Chondrocyte (in vitro differentiated cells): ENCODE measurements around the gene MRAP2. TPM values are rescaled to one million over a fixed set of nuclear protein-coding genes. Genes with fewer than 3 reads are reported as not detected.
"Not testable (repeated sequence)": the region's sequence is repeated elsewhere in the genome, so short reads cannot be mapped to it uniquely, and the experiment has no call there.

Experiments used
- DNase-seq: peaks from one replicate; pipeline ENCODE4 v3.0.0; 2021; ENCODE audit warnings: mixed read lengths, low spot score
- H3K27ac Mint-ChIP-seq: one replicate; pipeline ENCODE4 v1.8.0; 2021; ENCODE audit warnings: mild to moderate bottlenecking, moderate library complexity, mixed read lengths; ENCODE audit not compliant: unreplicated experiment
- H3K27me3 Mint-ChIP-seq: 2 replicates; pipeline ENCODE4 v1.8.0; 2021; ENCODE audit warnings: low read depth, mixed read lengths
- H3K36me3 Mint-ChIP-seq: 2 replicates; pipeline ENCODE4 v1.8.0; 2021; ENCODE audit warnings: low read depth, mixed read lengths
- H3K4me1 Mint-ChIP-seq: 2 replicates; pipeline ENCODE4 v1.8.0; 2021; ENCODE audit warnings: low read depth, mild to moderate bottlenecking, mixed read lengths
- H3K4me3 Mint-ChIP-seq: one replicate; pipeline ENCODE4 v1.8.0; 2021; ENCODE audit warnings: mild to moderate bottlenecking, moderate library complexity, mixed read lengths; ENCODE audit not compliant: unreplicated experiment
- H3K9me3 Mint-ChIP-seq: 2 replicates; pipeline ENCODE4 v1.8.0; 2021; ENCODE audit warnings: low read depth, mixed read lengths
- total RNA-seq: library from RNA; stranded (reverse); gene quantifications from 3 replicates; pipeline ENCODE4 v1.2.1, GENCODE V29; 2021
- TF ChIP-seq, protein P1 (sequence below): fragments of 200-600 bp; sonication (generic); IDR thresholded peaks from 2 replicates; pipeline ENCODE4 v1.5.0; 2021; ENCODE audit warnings: antibody characterized with exemption, mild to moderate bottlenecking, moderate library complexity

MRAP2 gene
- total RNA-seq, 1 donor from 2014 or later: 19.5 TPM

DNA sequence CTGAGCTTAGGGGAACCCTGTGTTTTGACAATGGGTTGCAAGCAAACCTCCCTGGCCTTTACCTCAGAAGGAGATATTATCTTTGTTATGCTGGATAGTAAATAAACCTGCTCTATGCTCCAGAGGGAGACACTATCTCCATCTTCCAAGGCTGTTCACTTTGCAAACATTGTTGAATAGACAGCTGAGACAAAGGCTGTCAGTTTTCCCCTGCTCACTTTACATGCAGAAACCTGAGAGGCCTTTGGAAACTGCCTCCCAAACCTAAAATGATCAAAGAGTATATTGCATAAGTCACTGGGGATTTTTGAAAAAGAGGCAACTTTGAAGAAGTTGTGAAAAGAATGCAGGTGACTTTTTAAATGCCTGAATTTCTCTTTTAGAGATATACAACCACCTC lies 61.6 kb downstream of the MRAP2 start:
- peaks cover 7% of the 10 kb centered on the region for H3K9me3 Mint-ChIP-seq
- no peak for DNase-seq
- H3K4me3 Mint-ChIP-seq: no peak overlapping the region
- no peaks in the 10 kb centered on the region for H3K27me3 Mint-ChIP-seq
- no peak overlapping the region for H3K27ac Mint-ChIP-seq
- H3K36me3 Mint-ChIP-seq: peaks cover 11% of the 10 kb centered on the region
- TF ChIP-seq, protein P1, sequence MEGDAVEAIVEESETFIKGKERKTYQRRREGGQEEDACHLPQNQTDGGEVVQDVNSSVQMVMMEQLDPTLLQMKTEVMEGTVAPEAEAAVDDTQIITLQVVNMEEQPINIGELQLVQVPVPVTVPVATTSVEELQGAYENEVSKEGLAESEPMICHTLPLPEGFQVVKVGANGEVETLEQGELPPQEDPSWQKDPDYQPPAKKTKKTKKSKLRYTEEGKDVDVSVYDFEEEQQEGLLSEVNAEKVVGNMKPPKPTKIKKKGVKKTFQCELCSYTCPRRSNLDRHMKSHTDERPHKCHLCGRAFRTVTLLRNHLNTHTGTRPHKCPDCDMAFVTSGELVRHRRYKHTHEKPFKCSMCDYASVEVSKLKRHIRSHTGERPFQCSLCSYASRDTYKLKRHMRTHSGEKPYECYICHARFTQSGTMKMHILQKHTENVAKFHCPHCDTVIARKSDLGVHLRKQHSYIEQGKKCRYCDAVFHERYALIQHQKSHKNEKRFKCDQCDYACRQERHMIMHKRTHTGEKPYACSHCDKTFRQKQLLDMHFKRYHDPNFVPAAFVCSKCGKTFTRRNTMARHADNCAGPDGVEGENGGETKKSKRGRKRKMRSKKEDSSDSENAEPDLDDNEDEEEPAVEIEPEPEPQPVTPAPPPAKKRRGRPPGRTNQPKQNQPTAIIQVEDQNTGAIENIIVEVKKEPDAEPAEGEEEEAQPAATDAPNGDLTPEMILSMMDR: no peak
- H3K4me1 Mint-ChIP-seq: peaks cover 8% of the 10 kb centered on the region

DNA sequence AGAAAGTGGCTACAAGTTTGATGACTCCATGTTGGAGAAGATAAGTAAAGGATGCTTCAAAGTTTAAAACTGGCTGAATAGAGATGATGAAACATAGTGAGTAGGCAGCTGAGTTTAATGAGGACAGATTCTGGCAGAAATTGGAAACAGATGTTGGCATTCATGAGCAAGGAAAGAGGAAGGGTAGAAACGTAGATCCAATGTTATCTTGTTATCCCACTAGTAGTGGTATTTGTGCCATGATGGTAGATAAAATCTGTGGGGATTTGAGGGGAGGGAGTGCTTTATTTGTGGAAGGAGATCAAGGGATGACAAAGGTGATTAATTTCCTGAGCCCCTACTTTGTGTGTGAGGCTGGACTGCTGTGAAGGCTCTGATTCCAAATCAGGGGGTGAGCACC lies 69.5 kb downstream of the MRAP2 start:
- no peak overlapping the region for H3K4me3 Mint-ChIP-seq
- TF ChIP-seq, protein P1: no peak
- no peaks in the 10 kb centered on the region for H3K4me1 Mint-ChIP-seq
- peaks cover 2% of the 10 kb centered on the region for H3K9me3 Mint-ChIP-seq
- H3K27ac Mint-ChIP-seq: no peak overlapping the region
- no peak for DNase-seq
- peaks cover 2% of the 10 kb centered on the region for H3K27me3 Mint-ChIP-seq
- peaks cover 1% of the 10 kb centered on the region for H3K36me3 Mint-ChIP-seq

DNA sequence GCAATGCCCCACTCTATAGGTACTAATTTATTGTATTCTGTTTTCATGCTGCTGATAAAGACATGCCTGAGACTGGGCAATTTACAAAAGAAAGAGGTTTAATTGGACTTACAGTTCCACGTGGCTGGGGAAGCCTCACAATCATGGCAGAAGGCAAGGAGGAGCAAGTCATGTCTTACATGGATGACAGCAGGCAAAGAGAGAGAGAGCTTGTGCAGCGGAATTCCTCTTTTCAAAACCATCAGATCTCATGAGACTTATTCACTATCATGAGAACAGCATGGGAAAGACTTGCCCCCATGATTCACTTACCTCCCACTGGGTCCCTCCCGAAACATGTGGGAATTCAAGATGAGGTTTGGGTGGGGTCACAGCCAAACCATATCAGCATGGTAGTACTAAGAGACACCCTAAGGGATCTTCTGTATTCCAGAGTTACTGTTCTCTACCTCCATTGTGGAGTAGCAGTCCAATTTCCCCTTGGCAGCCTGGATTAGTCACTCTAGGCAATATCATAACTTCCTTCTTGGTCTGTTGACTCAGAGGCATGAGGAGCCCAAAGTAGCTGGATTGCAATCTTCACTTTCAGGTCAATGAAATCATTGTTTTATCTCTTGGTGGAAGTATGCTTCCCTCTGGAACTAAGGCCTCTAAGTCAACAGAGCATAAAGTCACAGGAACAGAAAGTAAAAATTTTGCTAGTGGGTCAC lies 71.8 kb downstream of the MRAP2 start:
- not testable (repeated sequence) for DNase-seq

DNA sequence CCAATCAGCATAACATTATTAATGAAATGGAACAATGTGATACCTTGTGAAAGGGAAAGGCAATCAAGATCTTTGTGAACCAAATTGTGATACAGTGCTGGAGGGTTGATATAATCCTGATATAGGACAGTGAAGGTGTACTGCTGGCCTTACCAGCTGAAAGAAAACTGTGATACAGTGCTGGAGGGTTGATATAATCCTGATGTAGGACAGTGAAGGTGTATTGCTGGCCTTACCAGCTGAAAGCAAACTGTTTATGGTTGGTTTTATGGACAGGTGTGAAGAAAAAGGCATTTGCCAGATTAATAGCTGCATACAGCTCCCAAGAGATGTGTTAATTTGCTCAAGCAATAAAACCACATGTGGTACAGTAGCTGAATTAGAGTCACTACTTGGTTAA lies 73.9 kb downstream of the MRAP2 start:
- H3K4me1 Mint-ChIP-seq: no peaks in the 10 kb centered on the region
- TF ChIP-seq, protein P1: no peak
- H3K4me3 Mint-ChIP-seq: no peak overlapping the region
- peaks cover 26% of the 10 kb centered on the region for H3K9me3 Mint-ChIP-seq
- no peak overlapping the region for H3K27ac Mint-ChIP-seq
- DNase-seq: no peak
- peaks cover 3% of the 10 kb centered on the region for H3K36me3 Mint-ChIP-seq
- peaks cover 7% of the 10 kb centered on the region for H3K27me3 Mint-ChIP-seq

More for the DNA sequence above, 71.8 kb downstream of the MRAP2 start:
- H3K27ac Mint-ChIP-seq, H3K4me3 Mint-ChIP-seq, H3K27me3 Mint-ChIP-seq, H3K36me3 Mint-ChIP-seq, H3K4me1 Mint-ChIP-seq: not testable (repeated sequence)
- peaks cover 16% of the 10 kb centered on the region for H3K9me3 Mint-ChIP-seq

DNA sequence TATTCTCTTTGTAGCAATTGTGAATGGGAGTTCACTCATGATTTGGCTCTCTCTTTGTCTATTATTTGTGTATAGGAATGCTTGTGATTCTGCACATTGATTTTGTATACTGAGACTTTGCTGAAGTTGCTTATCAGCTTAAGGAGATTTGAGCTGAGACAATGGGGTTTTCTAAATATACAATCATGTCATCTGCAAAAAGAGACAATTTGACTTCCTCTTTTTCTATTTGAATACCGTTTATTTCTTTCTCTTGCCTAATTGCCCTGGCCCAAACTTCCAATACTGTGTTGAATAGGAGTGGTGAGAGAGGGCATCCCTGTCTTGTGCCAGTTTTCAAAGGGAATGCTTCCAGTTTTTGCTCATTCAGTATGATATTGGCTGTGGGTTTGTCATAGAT lies 77.8 kb downstream of the MRAP2 start:
- H3K4me1 Mint-ChIP-seq, H3K4me3 Mint-ChIP-seq, H3K36me3 Mint-ChIP-seq, H3K27ac Mint-ChIP-seq, DNase-seq: not testable (repeated sequence)
- peaks cover 34% of the 10 kb centered on the region for H3K9me3 Mint-ChIP-seq
- peaks cover 15% of the 10 kb centered on the region for H3K27me3 Mint-ChIP-seq

DNA sequence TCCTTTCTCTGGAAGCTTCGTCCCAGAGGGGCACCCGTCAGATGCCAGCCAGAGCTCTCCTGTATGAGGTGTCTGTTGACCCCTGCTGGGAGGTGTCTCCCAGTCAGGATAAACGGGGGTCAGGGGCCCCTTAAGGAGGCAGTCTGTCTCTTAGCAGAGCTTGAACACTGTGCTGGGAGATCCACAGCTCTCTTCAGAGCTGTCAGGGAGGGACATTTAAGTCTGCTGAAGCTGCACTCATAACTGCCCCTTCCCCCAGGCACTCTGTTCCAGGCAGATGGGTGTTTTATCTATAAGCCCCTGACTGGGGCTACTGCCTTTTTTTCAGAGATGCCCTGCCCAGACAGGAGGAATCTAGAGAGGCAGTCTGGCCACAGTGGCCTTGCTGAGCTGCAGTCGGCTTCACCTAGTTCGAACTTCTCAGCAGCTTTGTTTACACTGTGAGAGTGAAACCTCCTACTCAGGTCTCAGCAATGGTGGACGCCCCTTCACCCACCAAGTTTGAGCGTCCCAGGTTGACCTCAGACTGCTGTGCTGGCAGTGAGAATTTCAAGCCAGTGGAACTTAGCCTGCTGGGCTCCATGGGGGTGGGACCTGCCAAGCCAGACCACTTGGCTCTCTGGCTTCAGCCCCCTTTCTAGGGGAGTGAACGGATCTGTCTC lies 81.5 kb downstream of the MRAP2 start:
- H3K27me3 Mint-ChIP-seq: peaks cover 13% of the 10 kb centered on the region
- H3K4me3 Mint-ChIP-seq: not testable (repeated sequence)
- peaks cover 12% of the 10 kb centered on the region for H3K36me3 Mint-ChIP-seq

More for the DNA sequence above, 81.5 kb downstream of the MRAP2 start:
- not testable (repeated sequence) for DNase-seq, H3K4me1 Mint-ChIP-seq, H3K27ac Mint-ChIP-seq
- H3K9me3 Mint-ChIP-seq: peaks cover 33% of the 10 kb centered on the region
